ENCODE data around the gene TULP4. TPM values are rescaled to one million over a fixed set of nuclear protein-coding genes. Genes with fewer than 3 reads are reported as not detected.

The TULP4 gene
- total RNA-seq, 6 donors from 2014 or later = 78.7 to 150 (median 94.4) TPM

DNA sequence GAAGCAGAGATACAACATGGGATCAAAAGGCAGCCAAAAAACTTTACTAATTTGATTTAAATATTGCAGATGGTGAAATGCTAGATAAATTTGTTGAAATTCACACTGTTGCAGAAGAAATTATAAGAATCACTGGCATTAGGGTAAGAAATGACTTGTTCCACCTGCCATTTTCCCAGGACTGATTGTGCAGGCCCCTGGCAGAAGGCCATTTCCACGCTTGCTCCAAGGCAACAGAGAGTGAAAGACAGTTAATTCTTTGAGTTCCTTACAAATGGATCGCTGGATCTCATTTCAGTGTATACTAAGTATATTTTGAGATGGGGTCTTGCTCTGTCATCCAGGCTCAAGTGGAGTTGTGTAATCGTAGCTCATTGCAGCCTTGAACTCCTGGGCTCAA is 180.6 kb downstream of the TULP4 start:
- Histone ChIP-seq H3K27ac (no peak overlapping the region), H3K4me3 (no peak overlapping the region), H3K36me3 (peaks cover 0 to 39% (median 15%) of the 10 kb centered on the region in 4 donors), H3K9me3 (no peaks in the 10 kb centered on the region), H3K4me1 (no peaks in the 10 kb centered on the region), H3K27me3 (no peaks in the 10 kb centered on the region)
- TF ChIP-seq POLR2AphosphoS5 (IDR thresholded peaks at IDR 0.05) (no peak), POLR2A (IDR thresholded peaks at IDR 0.05) (no peak), EP300 (IDR thresholded peaks at IDR 0.05) (no peak), CTCF (IDR thresholded peaks at IDR 0.05) (no peak)
- WGBS, 2 donors = 89 to 97% methylated on average over 3 of the region's 3 CpGs
- ATAC-seq (ENCODE audit: low FRiP score in 2 of 2) (no peak), DNase-seq (no peak)

DNA sequence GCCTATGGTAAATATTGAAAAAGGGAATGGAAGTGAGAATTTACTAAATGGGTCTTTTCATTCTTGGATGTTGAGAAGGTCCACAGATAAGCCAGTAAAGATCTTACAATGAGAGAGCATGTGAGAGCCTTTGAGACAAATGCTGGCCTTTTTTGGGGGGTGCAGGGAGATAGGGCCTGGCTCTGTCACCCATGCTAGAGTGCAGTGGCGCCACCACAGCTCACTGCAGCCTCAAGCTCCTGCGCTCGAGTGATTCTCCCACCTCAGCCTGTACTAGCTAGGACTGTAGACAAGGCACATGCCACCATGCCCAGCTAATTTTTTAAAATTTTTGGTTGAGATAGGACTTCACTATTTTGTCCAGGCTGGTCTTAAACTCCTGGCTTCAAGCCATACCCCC is 184.4 kb downstream of the TULP4 start:
- Histone ChIP-seq H3K36me3 (peaks cover 0 to 63% (median 29%) of the 10 kb centered on the region in 4 donors), H3K27me3 (no peaks in the 10 kb centered on the region), H3K27ac (no peak overlapping the region), H3K4me3 (no peak overlapping the region), H3K4me1 (no peaks in the 10 kb centered on the region), H3K9me3 (no peaks in the 10 kb centered on the region)
- DNase-seq = no peak
- ATAC-seq (ENCODE audit: low FRiP score in 2 of 2) = no peak
- TF ChIP-seq POLR2A (IDR thresholded peaks at IDR 0.05) = no peak
- no peak for TF ChIP-seq EP300 (IDR thresholded peaks at IDR 0.05)
- TF ChIP-seq POLR2AphosphoS5 (IDR thresholded peaks at IDR 0.05) = no peak
- no peak for TF ChIP-seq CTCF (IDR thresholded peaks at IDR 0.05)
- WGBS, 2 donors = 100% methylated on average over 3 of the region's 3 CpGs; no CpG with 5 or more reads in 1 of the 2 donors

DNA sequence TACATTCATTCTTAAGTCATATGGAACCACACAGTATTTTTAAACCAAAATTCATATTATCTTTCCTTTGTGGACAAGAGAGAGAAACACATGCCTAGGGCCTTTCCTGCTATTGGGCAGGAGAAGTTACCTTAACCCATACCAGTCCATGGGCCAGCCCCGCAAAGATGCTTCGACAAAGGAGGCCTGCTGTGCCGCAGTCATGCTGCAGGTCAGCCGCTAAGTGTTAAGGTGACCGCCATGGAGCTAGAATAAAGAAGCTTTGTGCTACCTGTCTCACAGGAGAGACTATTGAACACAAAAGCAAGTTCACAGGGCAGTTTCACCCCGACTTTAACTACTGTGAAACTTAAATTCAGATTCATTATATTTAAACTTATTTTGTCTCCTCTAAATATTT is 185.4 kb downstream of the TULP4 start:
- no peaks in the 10 kb centered on the region for H3K4me1 ChIP-seq
- 87 to 95% methylated on average over 6 of the region's 6 CpGs for WGBS, 2 donors
- no peak overlapping the region for H3K4me3 ChIP-seq
- no peaks in the 10 kb centered on the region for H3K27me3 ChIP-seq
- H3K27ac ChIP-seq = no peak overlapping the region
- no peaks in the 10 kb centered on the region for H3K9me3 ChIP-seq
- TF ChIP-seq EP300 (IDR thresholded peaks at IDR 0.05) (no peak), CTCF (IDR thresholded peaks at IDR 0.05) (no peak), POLR2A (IDR thresholded peaks at IDR 0.05) (no peak), POLR2AphosphoS5 (IDR thresholded peaks at IDR 0.05) (no peak)
- H3K36me3 ChIP-seq = peaks cover 0 to 72% (median 38%) of the 10 kb centered on the region in 4 donors
- DNase-seq (no peak), ATAC-seq (ENCODE audit: low FRiP score in 2 of 2) (no peak)

DNA sequence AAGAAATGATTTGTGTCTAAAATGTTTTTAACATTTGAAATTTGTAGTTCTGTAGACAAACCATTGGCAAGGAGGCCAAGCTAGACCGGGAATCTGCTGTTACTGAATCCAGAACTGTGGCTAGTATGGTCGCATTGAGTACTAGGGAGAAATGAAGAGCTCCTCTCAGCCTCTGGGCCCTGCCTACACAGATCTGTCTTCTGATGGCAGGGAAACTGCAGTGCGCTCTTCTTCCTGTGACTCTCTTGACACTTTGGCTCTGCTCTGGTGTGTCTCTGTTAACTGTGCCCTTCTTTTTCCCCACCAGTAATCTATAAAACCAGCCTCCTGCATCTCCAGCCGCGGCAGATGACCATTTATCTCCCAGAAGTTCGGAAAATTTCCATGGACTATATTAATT is 186.1 kb downstream of the TULP4 start:
- Histone ChIP-seq H3K9me3 (no peaks in the 10 kb centered on the region), H3K27ac (no peak overlapping the region), H3K4me3 (no peak overlapping the region), H3K4me1 (no peaks in the 10 kb centered on the region), H3K36me3 (peaks cover 0 to 69% (median 38%) of the 10 kb centered on the region in 4 donors), H3K27me3 (no peaks in the 10 kb centered on the region)
- 94 to 99% methylated on average over 6 of the region's 6 CpGs for WGBS, 2 donors
- ATAC-seq (ENCODE audit: low FRiP score in 2 of 2) (no peak), DNase-seq (no peak)
- TF ChIP-seq POLR2AphosphoS5 (IDR thresholded peaks at IDR 0.05) (no peak), POLR2A (IDR thresholded peaks at IDR 0.05) (no peak), CTCF (IDR thresholded peaks at IDR 0.05) (no peak), EP300 (IDR thresholded peaks at IDR 0.05) (no peak)

GRCh38 chr6:158499601-158500000 is 187.3 kb downstream of the TULP4 start:
- H3K4me3 ChIP-seq = no peak overlapping the region
- no peaks in the 10 kb centered on the region for H3K27me3 ChIP-seq
- WGBS, 2 donors = 88 to 100% methylated on average over 1 of the region's 1 CpG
- DNase-seq = no peak
- no peak for TF ChIP-seq POLR2A (IDR thresholded peaks at IDR 0.05)
- TF ChIP-seq CTCF (IDR thresholded peaks at IDR 0.05) = no peak
- no peak for TF ChIP-seq POLR2AphosphoS5 (IDR thresholded peaks at IDR 0.05)
- no peak for TF ChIP-seq EP300 (IDR thresholded peaks at IDR 0.05)
- H3K4me1 ChIP-seq = no peaks in the 10 kb centered on the region
- no peak overlapping the region for H3K27ac ChIP-seq
- no peak for ATAC-seq (ENCODE audit: low FRiP score in 2 of 2)
- peaks cover 0 to 57% (median 33%) of the 10 kb centered on the region in 4 donors for H3K36me3 ChIP-seq
- no peaks in the 10 kb centered on the region for H3K9me3 ChIP-seq

All from upper lobe of left lung (tissue), 6 donors.